PFSK-1 (cell line): Measurements from ENCODE around the gene TNS4.

ENCODE experiments used
- POLR2AphosphoS5 ChIP-seq: IDR thresholded peaks from 2 replicates; pipeline ENCODE4 v1.6.1; 2012; ENCODE audit warnings: low read depth, mild to moderate bottlenecking, control low read depth, low read length, moderate library complexity
- TAF1 ChIP-seq: IDR thresholded peaks from 2 replicates; pipeline ENCODE4 v1.6.1; 2012; ENCODE audit warnings: low read length, control low read depth, borderline replicate concordance; ENCODE audit not compliant: insufficient read depth

DNA sequence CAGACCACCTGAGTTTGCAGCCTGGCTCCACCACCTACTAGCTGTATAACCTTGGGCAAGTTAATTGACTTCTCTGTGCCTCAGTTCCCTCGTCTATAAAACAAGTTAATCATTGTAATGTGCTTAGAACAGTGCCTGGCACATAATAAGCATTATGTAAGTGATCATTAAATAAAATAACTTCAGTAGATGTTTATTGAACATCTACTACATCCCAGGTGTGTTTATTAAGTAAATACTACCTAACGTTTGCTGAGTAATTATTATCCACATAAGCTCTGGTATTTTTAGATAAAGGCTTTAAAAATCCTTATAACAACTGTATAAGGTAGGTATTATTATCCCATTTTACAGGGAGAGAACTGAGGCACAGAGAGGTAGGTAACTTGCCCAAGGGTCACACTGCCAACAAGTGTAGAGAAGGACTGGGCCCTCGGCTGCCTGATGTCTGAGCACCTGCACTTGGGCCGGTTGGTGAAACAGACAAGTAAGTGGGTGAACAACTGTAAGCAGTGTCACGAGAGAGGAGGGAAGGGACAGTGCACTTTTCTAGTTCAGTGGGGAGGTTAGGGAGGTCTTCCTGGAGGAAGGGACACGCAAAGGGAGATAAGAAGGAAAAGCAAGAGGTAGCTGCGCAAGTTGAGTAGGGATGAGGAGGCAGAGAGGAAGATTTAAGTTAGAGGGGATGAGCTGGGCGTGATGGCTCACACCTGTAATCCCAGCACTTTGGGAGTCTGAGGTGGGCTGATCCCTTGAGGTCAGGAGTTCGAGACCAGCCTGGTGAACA, 4.6 kb downstream of the TNS4 start:
- TF ChIP-seq POLR2AphosphoS5 (no peak), TAF1 (no peak)
